H9 (cell line): ENCODE results near the gene PM20D2. TPM values are rescaled to one million over a fixed set of nuclear protein-coding genes. Genes with fewer than 3 reads are reported as not detected.
"Not testable (repeated sequence)": the region's sequence is repeated elsewhere in the genome, so short reads cannot be mapped to it uniquely, and the experiment has no call there.

Experiments used
- DNase-seq: peaks from one replicate; pipeline ENCODE4 v3.0.0-alpha.2; 2017
- H2AFZ ChIP-seq: one replicate; pipeline ENCODE4 v1.6.1; 2013; ENCODE audit warnings: mild to moderate bottlenecking, low read length, control low read depth, moderate library complexity
- H2AK5ac ChIP-seq: 2 replicates; pipeline ENCODE4 v1.6.1; 2013; ENCODE audit warnings: low read length, control low read depth, mixed read lengths; ENCODE audit not compliant: insufficient read length
- H2BK120ac ChIP-seq: one replicate; pipeline ENCODE4 v1.6.1; 2013; ENCODE audit warnings: low read depth, mild to moderate bottlenecking, low read length, control low read depth, inconsistent platforms; ENCODE audit not compliant: poor library complexity, severe bottlenecking
- H2BK12ac ChIP-seq: 2 replicates; pipeline ENCODE4 v1.6.1; 2013; ENCODE audit warnings: low read length, control low read depth, mixed read lengths, low read depth; ENCODE audit not compliant: insufficient read length
- H2BK15ac ChIP-seq: 2 replicates; pipeline ENCODE4 v1.6.1; 2013; ENCODE audit warnings: low read depth, low read length, control low read depth
- H2BK20ac ChIP-seq: one replicate; pipeline ENCODE4 v1.6.1; 2013; ENCODE audit warnings: low read depth, mild to moderate bottlenecking, low read length, control low read depth, inconsistent platforms; ENCODE audit not compliant: poor library complexity, severe bottlenecking
- H2BK5ac ChIP-seq: 2 replicates; pipeline ENCODE4 v1.6.1; 2013; ENCODE audit warnings: low read length, control low read depth, mixed read lengths; ENCODE audit not compliant: insufficient read length
- H3K14ac ChIP-seq: 2 replicates; pipeline ENCODE4 v1.6.1; 2013; ENCODE audit warnings: low read length, control low read depth; ENCODE audit not compliant: insufficient read depth
- H3K18ac ChIP-seq: 2 replicates; pipeline ENCODE4 v1.6.1; 2013; ENCODE audit warnings: low read depth, mild to moderate bottlenecking, mixed read lengths, low read length, control low read depth; ENCODE audit not compliant: insufficient read length
- H3K23ac ChIP-seq: 2 replicates; pipeline ENCODE4 v1.6.1; 2013; ENCODE audit warnings: low read length, control low read depth, mixed read lengths, low read depth; ENCODE audit not compliant: insufficient read length
- H3K23me2 ChIP-seq: 2 replicates; pipeline ENCODE4 v1.6.1; 2013; ENCODE audit warnings: low read depth, mild to moderate bottlenecking, mixed read lengths, low read length, control low read depth; ENCODE audit not compliant: insufficient read length, poor library complexity, severe bottlenecking
- H3K27ac ChIP-seq: 2 replicates; pipeline ENCODE4 v1.5.1; 2013; ENCODE audit warnings: low read length, control low read depth, mixed read lengths, low read depth; ENCODE audit not compliant: insufficient read length
- H3K27me3 ChIP-seq: 2 replicates; pipeline ENCODE4 v1.6.1; 2013; ENCODE audit warnings: low read length, control low read depth, inconsistent platforms; ENCODE audit not compliant: insufficient read depth
- H3K4ac ChIP-seq: 2 replicates; pipeline ENCODE4 v1.6.1; 2013; ENCODE audit warnings: low read depth, mild to moderate bottlenecking, control low read depth, inconsistent platforms, low read length, moderate library complexity
- H3K4me1 ChIP-seq: 2 replicates; pipeline ENCODE4 v1.6.1; 2013; ENCODE audit warnings: low read length, control low read depth, inconsistent platforms; ENCODE audit not compliant: insufficient read depth
- H3K4me2 ChIP-seq: 2 replicates; pipeline ENCODE4 v1.6.1; 2013; ENCODE audit warnings: low read length, control low read depth, mixed read lengths; ENCODE audit not compliant: insufficient read length, insufficient read depth
- H3K56ac ChIP-seq: 2 replicates; pipeline ENCODE4 v1.6.1; 2013; ENCODE audit warnings: low read depth, mild to moderate bottlenecking, mixed read lengths, low read length, control low read depth; ENCODE audit not compliant: insufficient read length
- H3K79me1 ChIP-seq: 2 replicates; pipeline ENCODE4 v1.6.1; 2013; ENCODE audit warnings: low read depth, mild to moderate bottlenecking, moderate library complexity, low read length, control low read depth, inconsistent platforms; ENCODE audit not compliant: insufficient read depth, poor library complexity, severe bottlenecking
- H3K79me2 ChIP-seq: 2 replicates; pipeline ENCODE4 v1.6.1; 2013; ENCODE audit warnings: low read length, control low read depth, inconsistent platforms; ENCODE audit not compliant: insufficient read depth
- H3K9ac ChIP-seq: 2 replicates; pipeline ENCODE4 v1.6.1; 2013; ENCODE audit warnings: low read length, control low read depth, mixed read lengths; ENCODE audit not compliant: insufficient read length; ENCODE audit errors: extremely low read depth
- H3K9me3 ChIP-seq: one replicate; pipeline ENCODE4 v1.6.1; 2013; ENCODE audit warnings: low read depth, low read length, inconsistent platforms; ENCODE audit not compliant: control insufficient read depth
- H3T11ph ChIP-seq: one replicate; pipeline ENCODE4 v1.6.1; 2013; ENCODE audit warnings: mild to moderate bottlenecking, low read length, control low read depth, inconsistent platforms
- H4K20me1 ChIP-seq: one replicate; pipeline ENCODE4 v1.6.1; 2013; ENCODE audit not compliant: control insufficient read depth, insufficient read length, insufficient read depth
- H4K5ac ChIP-seq: 2 replicates; pipeline ENCODE4 v1.6.1; 2013; ENCODE audit warnings: low read depth, mild to moderate bottlenecking, mixed read lengths, low read length, control low read depth; ENCODE audit not compliant: insufficient read length
- H4K8ac ChIP-seq: replicated peaks from 2 replicates; pipeline ENCODE4 v1.6.1; 2013; ENCODE audit warnings: low read length, control low read depth, mixed read lengths, low read depth; ENCODE audit not compliant: insufficient read length
- H4K91ac ChIP-seq: 2 replicates; pipeline ENCODE4 v1.6.1; 2013; ENCODE audit warnings: low read depth, mild to moderate bottlenecking, moderate library complexity, mixed read lengths, low read length, control low read depth; ENCODE audit not compliant: insufficient read length
- H3K27ac Mint-ChIP-seq, 3 experiments: 2 replicates in 2 of 3; 3 replicates in 1 of 3; pipeline ENCODE4 v1.8.0; 2020 to 2021; ENCODE audit warnings: mixed read lengths in 3 of 3, mild to moderate bottlenecking in 1 of 3, moderate library complexity in 1 of 3
- H3K27me3 Mint-ChIP-seq: 2 replicates; pipeline ENCODE4 v1.8.0; 2021; ENCODE audit warnings: low read depth, mild to moderate bottlenecking, moderate library complexity, mixed read lengths
- H3K36me3 Mint-ChIP-seq, 3 experiments: 2 replicates in 2 of 3; 3 replicates in 1 of 3; pipeline ENCODE4 v1.8.0; 2020 to 2021; ENCODE audit warnings: low read depth in 3 of 3, mixed read lengths in 3 of 3; ENCODE audit not compliant: insufficient read depth in 1 of 3
- H3K4me1 Mint-ChIP-seq, 2 experiments: 2 replicates each; pipeline ENCODE4 v1.8.0; 2020; ENCODE audit warnings: mixed read lengths in 2 of 2
- H3K4me3 Mint-ChIP-seq, 2 experiments: 2 replicates in 1 of 2; 3 replicates in 1 of 2; pipeline ENCODE4 v1.8.0; 2020 to 2021; ENCODE audit warnings: mild to moderate bottlenecking in 2 of 2, mixed read lengths in 2 of 2, moderate library complexity in 1 of 2
- H3K9me3 Mint-ChIP-seq, 2 experiments: 2 replicates in 1 of 2; 3 replicates in 1 of 2; pipeline ENCODE4 v1.8.0; 2020; ENCODE audit warnings: mild to moderate bottlenecking in 2 of 2, mixed read lengths in 2 of 2, moderate library complexity in 1 of 2
- CTCF ChIP-seq: fragments of 200-600 bp; sonication (generic); conservative IDR thresholded peaks from 3 replicates; pipeline ENCODE4 v1.8.0; 2021; ENCODE audit warnings: antibody characterized with exemption, mild to moderate bottlenecking
- WGBS: extraction: QIAGEN DNeasy Blood & Tissue Kit; methylation state at CpG from one replicate; pipeline ENCODE4 v1.1.7; 2013; ENCODE audit warnings: missing lambda C conversion rate, low lambda C conversion rate, mixed read lengths; ENCODE audit not compliant: insufficient read length; ENCODE audit errors: extremely low coverage; 5-methylcytosine and 5-hydroxymethylcytosine counted together
- total RNA-seq: library from RNA; stranded (reverse); gene quantifications from 2 replicates; pipeline ENCODE4 v1.2.1, GENCODE V29; 2021

The PM20D2 gene
- total RNA-seq, 1 experiment from 2014 or later, result 8.3 TPM

DNA sequence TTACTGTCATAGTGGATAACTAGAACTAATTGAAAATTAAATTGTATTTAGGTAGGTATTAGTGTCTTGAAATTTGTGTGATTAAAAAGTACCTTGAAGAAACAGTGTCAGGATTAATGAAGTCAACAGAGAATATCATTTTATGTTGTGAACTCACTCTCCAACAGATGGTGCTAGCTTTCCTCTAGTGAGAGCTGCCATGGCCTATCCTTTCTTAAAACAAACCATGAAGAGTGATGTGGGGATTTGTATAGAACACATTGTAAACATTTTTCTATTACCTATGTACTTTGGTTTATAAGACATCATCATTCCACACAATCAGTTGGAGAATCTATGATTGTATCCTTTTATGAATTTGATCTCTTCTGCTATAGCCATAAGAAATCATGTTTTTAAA is 23.2 kb upstream of the PM20D2 start:
- peak; percentile 69 for TF ChIP-seq CTCF
- H3K27me3 ChIP-seq, result peaks cover 9% of the 10 kb centered on the region
- H3K79me1 ChIP-seq, result no peaks in the 10 kb centered on the region
- H2AK5ac ChIP-seq, result no peak overlapping the region
- H2BK15ac ChIP-seq, result no peak overlapping the region
- H3T11ph ChIP-seq, result no peak overlapping the region
- Mint-ChIP-seq H3K4me1 (peaks cover 2 to 3% of the 10 kb centered on the region in 2 experiments; a peak in 1 of 4 replicates), H3K36me3 (peaks cover 0 to 4% (median 0%) of the 10 kb centered on the region in 3 experiments; a peak in 2 of 7 replicates), H3K9me3 (peaks cover 0 to 2% of the 10 kb centered on the region in 2 experiments; a peak in 2 of 5 replicates), H3K27me3 (peaks cover 22% of the 10 kb centered on the region), H3K27ac (no peak overlapping the region), H3K4me3 (no peak overlapping the region)
- no peaks in the 10 kb centered on the region for H3K9me3 ChIP-seq
- H3K79me2 ChIP-seq, result no peaks in the 10 kb centered on the region
- no peaks in the 10 kb centered on the region for H3K4me1 ChIP-seq
- no peak overlapping the region for H4K5ac ChIP-seq
- H4K8ac ChIP-seq, result no peak overlapping the region
- no peak overlapping the region for H2BK120ac ChIP-seq
- no peak overlapping the region for H2BK12ac ChIP-seq
- no peak overlapping the region for H2AFZ ChIP-seq
- H2BK20ac ChIP-seq, result no peak overlapping the region
- no peak for DNase-seq
- no peak overlapping the region for H3K18ac ChIP-seq
- H2BK5ac ChIP-seq, result no peak overlapping the region
- H3K27ac ChIP-seq, result no peak overlapping the region
- no peak overlapping the region for H3K4ac ChIP-seq
- no peak overlapping the region for H3K23ac ChIP-seq
- no peaks in the 10 kb centered on the region for H3K23me2 ChIP-seq
- no peak overlapping the region for H3K56ac ChIP-seq
- no peak overlapping the region for H4K91ac ChIP-seq
- H3K9ac ChIP-seq, result no peak overlapping the region
- no peak overlapping the region for H3K14ac ChIP-seq
- no peak overlapping the region for H3K4me2 ChIP-seq
- no peaks in the 10 kb centered on the region for H4K20me1 ChIP-seq

- not testable (repeated sequence) for H3K27me3 ChIP-seq, H3K4me1 Mint-ChIP-seq, H2BK15ac ChIP-seq, H3K14ac ChIP-seq, H3K79me1 ChIP-seq, H3K23me2 ChIP-seq, H2BK20ac ChIP-seq, H4K20me1 ChIP-seq, H2BK12ac ChIP-seq, H3K4me2 ChIP-seq, H3K23ac ChIP-seq, H3T11ph ChIP-seq, H2AK5ac ChIP-seq, H3K56ac ChIP-seq, H4K8ac ChIP-seq, H4K5ac ChIP-seq, H2BK5ac ChIP-seq, H3K18ac ChIP-seq, H3K9me3 ChIP-seq, H3K9ac ChIP-seq, H3K27ac Mint-ChIP-seq, H3K4me1 ChIP-seq, H3K27ac ChIP-seq, H4K91ac ChIP-seq, H2AFZ ChIP-seq, H2BK120ac ChIP-seq, H3K79me2 ChIP-seq, H3K4me3 Mint-ChIP-seq, H3K4ac ChIP-seq, DNase-seq
- peaks cover 3 to 12% (median 9%) of the 10 kb centered on the region in 3 experiments for H3K36me3 Mint-ChIP-seq
- peaks cover 13 to 14% of the 10 kb centered on the region in 2 experiments; a peak in 4 of 5 replicates for H3K9me3 Mint-ChIP-seq
- H3K27me3 Mint-ChIP-seq, result peaks cover 15% of the 10 kb centered on the region
- WGBS, result no CpG with 5 or more reads among the region's 2 CpGs
Observed at GRCh38 chr6:89128256-89128671, 17.6 kb upstream of the PM20D2 start.
